Left lung (tissue), 10 donors: ENCODE measurements around the gene TMEM91. TPM values are rescaled to one million over a fixed set of nuclear protein-coding genes. Genes with fewer than 3 reads are reported as not detected.

ENCODE experiments used
- ATAC-seq: fragments of 200-7000 bp; cut with Tn5 transposase; one replicate; pipeline ENCODE4 v1.9.1; 2020; ENCODE audit warnings: moderate library complexity
- DNase-seq, 4 donors: peaks; one replicate each; pipeline ENCODE4 v3.0.0-alpha.2; 2013 to 2020
- H3K27ac ChIP-seq, 2 donors: fragments of 200-600 bp; sonication (generic) in 1 of 2; one replicate each; pipeline versions ENCODE4 v1.5.0 to v1.8.0; 2020 to 2021
- H3K27me3 ChIP-seq, 2 donors: fragments of 200-600 bp; sonication (generic) in 1 of 2; one replicate each; pipeline versions ENCODE4 v1.5.0 to v1.8.0; 2020 to 2021
- H3K36me3 ChIP-seq, 2 donors: fragments of 200-600 bp; sonication (generic) in 1 of 2; one replicate each; pipeline versions ENCODE4 v1.5.0 to v1.8.0; 2020 to 2021
- H3K4me1 ChIP-seq, 2 donors: fragments of 200-600 bp; one replicate each; pipeline ENCODE4 v1.8.0; 2021
- H3K4me3 ChIP-seq, 2 donors: fragments of 200-600 bp; sonication (generic) in 1 of 2; one replicate each; pipeline versions ENCODE4 v1.5.0 to v1.8.0; 2020 to 2021; ENCODE audit warnings: mild to moderate bottlenecking in 1 of 2
- H3K9me3 ChIP-seq, 2 donors: fragments of 200-600 bp; sonication (generic) in 1 of 2; one replicate each; pipeline versions ENCODE4 v1.5.0 to v1.8.0; 2020 to 2021
- intact Hi-C, 2 donors: fragments of 100-400 bp; cut with DNase I; formaldehyde crosslinking; loops; one replicate each; pipeline versions ENCODE4 v1.11.2 to v1.14.2; 2022
- polyA plus RNA-seq, 6 donors: library from polyadenylated mRNA; unstranded; fragments of 120-200 nt; gene quantifications; one replicate each; pipeline ENCODE4 v1.2.1, GENCODE V29; 2013; ENCODE audit not compliant: insufficient read length in 6 of 6
- total RNA-seq, 2 donors: library from RNA; stranded (reverse); fragmentation: NEBNext Ultra II Directional; extraction: Animal tissue kit (Norgen Biotek cat#: 25700); gene quantifications; one replicate each; pipeline ENCODE4 v1.2.1, GENCODE V29; 2021
- TF ChIP-seq, protein P1 (sequence below), 2 donors: fragments of 200-600 bp; sonication (generic) in 1 of 2; IDR thresholded peaks; one replicate each; pipeline versions ENCODE4 v1.5.0 to v1.8.0; 2021; ENCODE audit warnings: antibody characterized with exemption in 2 of 2
- donor health status: DM: no; HTN: yes; CAD: no.
- donor health status: DM: no; HTN: no; CAD: no.

Gene TMEM91
- total and polyA plus RNA-seq, 8 donors = 10.1 to 22.0 (median 17.1) TPM

DNA sequence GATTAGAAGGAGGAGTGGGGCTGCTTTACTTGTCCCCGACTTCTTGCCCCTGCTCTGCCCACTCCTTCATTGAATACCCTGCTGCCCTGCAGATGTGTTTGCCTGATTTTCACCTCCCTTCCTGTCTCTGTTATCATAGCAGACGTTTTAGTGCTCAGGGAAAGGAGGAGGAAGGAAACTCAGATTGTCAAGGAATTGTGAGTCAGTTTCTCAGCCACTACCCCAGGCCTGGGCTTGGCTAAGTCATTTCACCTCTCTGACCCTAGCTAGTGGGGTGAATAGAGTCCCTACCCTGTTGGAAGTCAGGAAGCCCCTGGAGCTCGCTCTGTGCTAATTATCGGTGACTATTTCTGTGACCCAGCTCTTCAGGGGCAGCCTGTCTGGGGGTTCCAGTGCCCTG, 25.1 kb downstream of the TMEM91 start:
- Histone ChIP-seq H3K36me3 (peaks cover 0 to 5% of the 10 kb centered on the region in 2 donors), H3K27ac (peak overlapping the region in 1 of 2 donors; percentile 63), H3K4me1 (peaks cover 10 to 60% of the 10 kb centered on the region in 2 donors), H3K4me3 (no peak overlapping the region), H3K9me3 (no peaks in the 10 kb centered on the region), H3K27me3 (no peaks in the 10 kb centered on the region)
- intact Hi-C loops = no loop called here
- TF ChIP-seq, protein P1, sequence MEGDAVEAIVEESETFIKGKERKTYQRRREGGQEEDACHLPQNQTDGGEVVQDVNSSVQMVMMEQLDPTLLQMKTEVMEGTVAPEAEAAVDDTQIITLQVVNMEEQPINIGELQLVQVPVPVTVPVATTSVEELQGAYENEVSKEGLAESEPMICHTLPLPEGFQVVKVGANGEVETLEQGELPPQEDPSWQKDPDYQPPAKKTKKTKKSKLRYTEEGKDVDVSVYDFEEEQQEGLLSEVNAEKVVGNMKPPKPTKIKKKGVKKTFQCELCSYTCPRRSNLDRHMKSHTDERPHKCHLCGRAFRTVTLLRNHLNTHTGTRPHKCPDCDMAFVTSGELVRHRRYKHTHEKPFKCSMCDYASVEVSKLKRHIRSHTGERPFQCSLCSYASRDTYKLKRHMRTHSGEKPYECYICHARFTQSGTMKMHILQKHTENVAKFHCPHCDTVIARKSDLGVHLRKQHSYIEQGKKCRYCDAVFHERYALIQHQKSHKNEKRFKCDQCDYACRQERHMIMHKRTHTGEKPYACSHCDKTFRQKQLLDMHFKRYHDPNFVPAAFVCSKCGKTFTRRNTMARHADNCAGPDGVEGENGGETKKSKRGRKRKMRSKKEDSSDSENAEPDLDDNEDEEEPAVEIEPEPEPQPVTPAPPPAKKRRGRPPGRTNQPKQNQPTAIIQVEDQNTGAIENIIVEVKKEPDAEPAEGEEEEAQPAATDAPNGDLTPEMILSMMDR (IDR thresholded peaks at IDR 0.05) = no peak
- no peak for DNase-seq
- no peak for ATAC-seq

GRCh38 chr19:41402010-41402409, 25.7 kb downstream of the TMEM91 start:
- peaks cover 0 to 5% of the 10 kb centered on the region in 2 donors for H3K36me3 ChIP-seq
- intact Hi-C loops = no loop called here
- ATAC-seq = no peak
- no peak overlapping the region for H3K4me3 ChIP-seq
- peak overlapping the region in 1 of 2 donors; percentile 63 for H3K27ac ChIP-seq
- peaks cover 10 to 60% of the 10 kb centered on the region in 2 donors for H3K4me1 ChIP-seq
- TF ChIP-seq, protein P1 (IDR thresholded peaks at IDR 0.05) = no peak
- no peak for DNase-seq
- H3K27me3 ChIP-seq = no peaks in the 10 kb centered on the region
- H3K9me3 ChIP-seq = no peaks in the 10 kb centered on the region

DNA sequence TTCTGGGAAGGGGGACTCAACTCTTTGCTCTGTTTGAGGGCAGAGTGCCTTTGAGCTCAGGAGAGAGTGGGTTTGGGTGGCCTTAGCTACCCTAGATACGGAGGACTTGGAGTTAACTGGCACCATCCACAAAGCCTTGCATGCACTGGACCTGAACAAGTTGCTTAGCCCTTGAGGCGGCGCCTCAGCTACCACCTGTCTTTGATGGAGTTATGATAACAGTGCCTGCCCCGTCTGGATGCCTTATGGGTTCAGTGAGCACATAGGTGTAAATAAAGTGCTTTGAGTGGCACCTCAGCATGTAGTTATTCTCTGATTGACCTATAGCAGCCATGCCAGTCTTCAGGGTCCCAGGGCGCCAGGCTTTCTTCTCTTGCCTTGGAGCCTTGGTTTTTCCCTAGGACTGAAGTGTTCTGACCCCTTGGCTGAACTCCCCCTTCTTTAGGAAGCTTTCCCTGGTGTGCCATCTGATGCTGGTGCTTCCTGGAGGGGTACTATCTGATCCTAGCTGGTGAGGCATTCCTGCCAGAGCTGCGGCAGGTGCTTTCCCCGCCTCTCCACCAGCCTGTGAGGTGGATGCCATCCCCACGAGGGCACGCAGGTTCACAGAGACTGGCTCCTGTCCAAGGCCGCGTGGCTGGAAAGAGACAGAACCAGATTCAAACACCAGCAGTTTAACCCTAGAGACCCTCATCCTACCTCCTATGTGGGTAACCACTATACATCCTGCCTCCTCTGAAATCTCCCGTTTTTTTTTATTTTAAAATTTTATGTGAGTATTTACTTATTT, 27.0 kb downstream of the TMEM91 start:
- Histone ChIP-seq H3K4me3 (no peak overlapping the region), H3K9me3 (no peaks in the 10 kb centered on the region), H3K36me3 (peaks cover 0 to 5% of the 10 kb centered on the region in 2 donors), H3K27me3 (no peaks in the 10 kb centered on the region), H3K4me1 (peaks cover 15 to 69% of the 10 kb centered on the region in 2 donors), H3K27ac (peak overlapping the region in 1 of 2 donors; percentile 46)
- intact Hi-C loops = no loop called here
- DNase-seq = no peak
- TF ChIP-seq, protein P1 (IDR thresholded peaks at IDR 0.05) = no peak
- ATAC-seq = no peak

GRCh38 chr19:41405776-41406175, 29.4 kb downstream of the TMEM91 start:
- H3K27me3 ChIP-seq = no peaks in the 10 kb centered on the region
- ATAC-seq (no peak), DNase-seq (no peak)
- H3K4me3 ChIP-seq = no peak overlapping the region
- H3K36me3 ChIP-seq = peaks cover 0 to 5% of the 10 kb centered on the region in 2 donors
- intact Hi-C loops = no loop called here
- peak overlapping the region in 1 of 2 donors; percentile 95 for H3K27ac ChIP-seq
- peaks cover 23 to 69% of the 10 kb centered on the region in 2 donors for H3K4me1 ChIP-seq
- H3K9me3 ChIP-seq = no peaks in the 10 kb centered on the region
- TF ChIP-seq, protein P1 (IDR thresholded peaks at IDR 0.05) = no peak

DNA sequence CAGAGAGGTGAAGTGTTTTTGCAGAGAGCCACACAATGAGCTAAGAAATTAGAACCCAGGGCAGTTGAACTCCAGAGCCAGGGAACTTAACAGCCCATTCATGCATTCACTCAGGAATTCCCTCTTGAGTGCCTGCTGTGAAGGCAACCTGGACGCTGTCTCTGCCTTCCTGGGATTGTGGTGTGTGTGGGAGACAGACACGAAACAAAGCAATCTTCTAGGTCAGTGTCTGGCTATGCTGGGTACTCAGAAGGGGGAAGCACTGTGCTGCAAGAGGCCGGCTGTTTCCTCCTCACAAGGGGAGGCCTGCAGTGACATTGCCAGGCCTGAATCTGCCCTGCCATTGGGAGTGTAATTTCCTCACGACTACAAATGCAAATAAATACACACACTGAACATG, 30.9 kb downstream of the TMEM91 start:
- H3K27me3 ChIP-seq = no peaks in the 10 kb centered on the region
- peaks cover 23 to 74% of the 10 kb centered on the region in 2 donors for H3K4me1 ChIP-seq
- no peak overlapping the region for H3K4me3 ChIP-seq
- no peaks in the 10 kb centered on the region for H3K9me3 ChIP-seq
- ATAC-seq (peak; percentile 46), DNase-seq (no peak)
- intact Hi-C loops = no loop called here
- peaks cover 0 to 12% of the 10 kb centered on the region in 2 donors for H3K36me3 ChIP-seq
- TF ChIP-seq, protein P1 (IDR thresholded peaks at IDR 0.05) = no peak
- peak overlapping the region; percentile 82 to 95 for H3K27ac ChIP-seq
